CD8-positive, alpha-beta memory T cell (primary cell): ENCODE results near the gene NFIA. TPM values are rescaled to one million over a fixed set of nuclear protein-coding genes. Genes with fewer than 3 reads are reported as not detected.

Experiments
- CTCF ChIA-PET: fragments of 350-600 bp; sonication (Branson Sonifier 250); formaldehyde crosslinking; loops from one replicate; lab custom pipeline; 2021; ENCODE audit warnings: antibody characterized with exemption; lab: Charles Lee
- POLR2A ChIA-PET: fragments of 350-600 bp; sonication (Branson Sonifier 250); formaldehyde crosslinking; loops from one replicate; lab custom pipeline; 2021; ENCODE audit warnings: antibody characterized with exemption; lab: Charles Lee
- DNase-seq, 5 donors: peaks; one replicate each; pipeline versions ENCODE4 v3.0.0 to v3.0.0-alpha.2; 2020 to 2022; ENCODE audit warnings: mixed read lengths in 1 of 5
- H3K27ac ChIP-seq: one replicate; pipeline ENCODE4 v1.7.0; 2013; ENCODE audit warnings: low read depth, mild to moderate bottlenecking, low read length, moderate library complexity
- H3K27me3 ChIP-seq: 2 replicates; pipeline ENCODE4 v1.7.0; 2013; ENCODE audit warnings: low read length, mild to moderate bottlenecking; ENCODE audit not compliant: insufficient read depth, poor library complexity, severe bottlenecking
- H3K36me3 ChIP-seq: 2 replicates; pipeline ENCODE4 v1.7.0; 2013; ENCODE audit warnings: mild to moderate bottlenecking, low read length, moderate library complexity; ENCODE audit not compliant: insufficient read depth
- H3K4me1 ChIP-seq: 2 replicates; pipeline ENCODE4 v1.7.0; 2013; ENCODE audit warnings: mild to moderate bottlenecking, low read length, moderate library complexity; ENCODE audit not compliant: insufficient read depth
- H3K4me3 ChIP-seq: 2 replicates; pipeline ENCODE4 v1.7.0; 2013; ENCODE audit warnings: mild to moderate bottlenecking, low read length
- H3K9me3 ChIP-seq: 2 replicates; pipeline ENCODE4 v1.7.0; 2013; ENCODE audit warnings: mild to moderate bottlenecking, low read length
- H3K27ac Mint-ChIP-seq, 8 donors: one replicate each; pipeline ENCODE4 v1.8.0; 2020 to 2021; ENCODE audit warnings: mixed read lengths in 8 of 8, mild to moderate bottlenecking in 6 of 8, inconsistent platforms in 3 of 8, moderate library complexity in 3 of 8
- H3K27me3 Mint-ChIP-seq, 2 donors: one replicate each; pipeline ENCODE4 v1.8.0; 2020 to 2021; ENCODE audit warnings: mixed read lengths in 2 of 2, mild to moderate bottlenecking in 1 of 2, moderate library complexity in 1 of 2
- H3K36me3 Mint-ChIP-seq, 3 donors: one replicate each; pipeline ENCODE4 v1.8.0; 2020 to 2021; ENCODE audit warnings: mixed read lengths in 3 of 3, inconsistent platforms in 1 of 3, mild to moderate bottlenecking in 1 of 3
- H3K4me1 Mint-ChIP-seq, 3 donors: one replicate each; pipeline ENCODE4 v1.8.0; 2020 to 2021; ENCODE audit warnings: mixed read lengths in 3 of 3, inconsistent platforms in 1 of 3, mild to moderate bottlenecking in 1 of 3
- H3K4me3 Mint-ChIP-seq, 7 donors: one replicate each; pipeline ENCODE4 v1.8.0; 2020 to 2021; ENCODE audit warnings: mixed read lengths in 7 of 7, mild to moderate bottlenecking in 6 of 7, moderate library complexity in 4 of 7, inconsistent platforms in 2 of 7
- H3K9me3 Mint-ChIP-seq, 5 donors: one replicate each; pipeline ENCODE4 v1.8.0; 2020 to 2022; ENCODE audit warnings: mixed read lengths in 5 of 5, mild to moderate bottlenecking in 3 of 5, moderate library complexity in 2 of 5, inconsistent platforms in 1 of 5
- polyA plus RNA-seq: library from polyadenylated mRNA; unstranded; fragments of 300-500 nt; fragmentation: Illumina TruSeq; gene quantifications from one replicate; pipeline ENCODE4 v1.2.3, GENCODE V29; 2021
- total RNA-seq, 2 experiments: library from RNA; stranded (reverse); gene quantifications; one replicate each; pipeline ENCODE4 v1.2.3, GENCODE V29; 2021

NFIA gene
- total and polyA plus RNA-seq, 3 experiments from 2014 or later = 6.1 to 9.9 (median 7.0) TPM

DNA sequence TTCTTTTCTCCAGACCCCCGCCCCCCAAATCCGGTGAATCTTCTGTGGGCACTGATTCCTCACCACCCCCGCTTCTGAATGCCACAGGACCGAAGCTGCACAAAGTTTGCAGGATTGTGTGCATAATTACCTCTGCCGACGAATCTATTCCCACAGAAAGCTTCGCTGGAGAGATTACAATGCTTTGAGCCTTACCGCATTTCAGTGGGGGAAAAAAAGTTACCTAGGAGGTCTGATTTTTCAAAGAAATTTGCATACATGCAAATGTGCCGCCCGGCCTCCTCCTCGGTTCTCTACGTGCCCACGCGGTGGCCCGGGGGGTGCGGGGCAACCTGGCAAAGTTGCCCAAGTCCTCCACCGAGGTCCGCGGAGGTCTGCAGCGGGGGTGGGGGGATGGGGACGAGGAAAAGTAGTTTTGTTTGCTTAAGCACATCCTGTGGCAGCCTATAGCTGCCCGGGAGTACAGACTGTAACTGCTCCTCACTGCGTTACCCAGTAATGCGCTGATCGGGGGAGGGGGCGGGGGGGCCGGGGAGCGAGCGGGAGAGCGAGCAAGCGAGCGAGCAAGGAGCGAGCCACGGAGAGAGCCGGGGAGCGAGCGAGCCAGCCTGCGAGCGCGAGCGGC, 563 bp upstream of the NFIA start:
- H3K27me3 Mint-ChIP-seq = peaks cover 0 to 12% of the 10 kb centered on the region in 2 donors
- ChIA-PET CTCF (interaction anchor here (1.1 to 3.1 kb wide), 3 partner anchors 9 to 38 kb away, joined by 3 to 19 read pairs (median 4); no protein-coding TSS in a partner anchor), POLR2A (interaction anchor here (0.7 to 2.0 kb wide), 5 partner anchors 25 to 1354 kb away, joined by 3 to 16 read pairs (median 6); no protein-coding TSS in a partner anchor)
- H3K4me3 Mint-ChIP-seq = peak overlapping the region; percentile 83 to 94 (median 86)
- DNase-seq = peak; percentile 26 to 73 (median 51)
- H3K9me3 ChIP-seq = no peaks in the 10 kb centered on the region
- peak overlapping the region; percentile 21 for H3K27ac ChIP-seq
- peak overlapping the region; percentile 78 for H3K4me3 ChIP-seq
- peaks cover 45 to 63% (median 49%) of the 10 kb centered on the region in 3 donors for H3K4me1 Mint-ChIP-seq
- H3K36me3 Mint-ChIP-seq = peaks cover 0 to 17% (median 0%) of the 10 kb centered on the region in 3 donors
- no peaks in the 10 kb centered on the region for H3K36me3 ChIP-seq
- peaks cover 41% of the 10 kb centered on the region for H3K4me1 ChIP-seq
- peak overlapping the region in 7 of 8 donors; percentile 41 to 94 (median 83) for H3K27ac Mint-ChIP-seq
- no peaks in the 10 kb centered on the region for H3K9me3 Mint-ChIP-seq
- no peaks in the 10 kb centered on the region for H3K27me3 ChIP-seq

DNA sequence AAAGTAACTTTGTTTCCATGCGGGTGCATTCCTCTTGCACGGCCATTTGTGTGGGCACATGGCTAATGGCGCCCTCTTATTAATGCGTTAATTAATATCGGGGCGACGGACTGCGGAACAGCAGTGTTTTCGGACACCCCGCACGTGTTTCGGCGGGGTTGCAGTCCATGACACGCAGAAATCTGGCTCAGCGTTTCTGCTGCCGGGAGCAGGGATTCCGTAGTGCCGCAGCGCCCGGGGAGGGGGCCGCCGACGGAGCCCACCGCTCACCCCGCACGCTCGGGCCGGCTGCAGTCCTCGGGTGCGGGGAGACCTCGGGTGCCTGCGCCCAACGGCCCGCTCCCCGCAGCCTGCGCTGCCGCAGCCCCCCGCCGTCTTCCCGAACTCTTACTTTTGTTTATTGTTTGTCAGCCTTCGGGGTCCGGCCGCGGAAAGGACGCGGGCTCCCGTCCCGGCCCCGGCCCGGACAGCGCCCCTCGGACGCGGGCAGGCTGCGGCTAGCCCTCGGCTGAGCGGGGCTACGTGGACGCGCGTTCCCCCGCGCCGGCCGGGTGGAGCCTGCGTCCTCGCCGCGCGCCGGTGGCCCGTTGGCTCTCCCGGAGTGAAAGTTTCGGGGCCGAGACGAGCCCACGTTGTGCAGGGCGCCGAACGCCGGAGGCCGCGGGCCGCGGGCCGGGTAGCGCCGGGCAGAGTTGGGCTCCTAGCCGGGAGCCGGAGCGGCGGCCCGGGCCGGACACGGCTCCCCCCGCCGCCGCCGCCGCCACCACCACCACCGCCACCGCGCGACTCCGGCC, 849 bp downstream of the NFIA start:
- H3K9me3 Mint-ChIP-seq = no peaks in the 10 kb centered on the region
- H3K27ac Mint-ChIP-seq = peak overlapping the region in 3 of 8 donors; percentile 6 to 93 (median 78)
- peak in 4 of 5 donors; percentile 2 to 34 (median 8) for DNase-seq
- Histone ChIP-seq H3K36me3 (no peaks in the 10 kb centered on the region), H3K27me3 (no peaks in the 10 kb centered on the region), H3K9me3 (no peaks in the 10 kb centered on the region), H3K4me1 (peaks cover 40% of the 10 kb centered on the region), H3K4me3 (peak overlapping the region; percentile 59), H3K27ac (peak overlapping the region; percentile 46)
- POLR2A ChIA-PET = interaction anchor here (0.5 to 2.0 kb wide), 2 partner anchors 9 to 33 kb away, joined by 3 to 16 read pairs; no protein-coding TSS in a partner anchor
- H3K27me3 Mint-ChIP-seq = peaks cover 0 to 12% of the 10 kb centered on the region in 2 donors
- H3K4me1 Mint-ChIP-seq = peaks cover 41 to 57% (median 44%) of the 10 kb centered on the region in 3 donors
- CTCF ChIA-PET = interaction anchor here (1.1 to 3.1 kb wide), 3 partner anchors 8 to 40 kb away, joined by 3 to 19 read pairs (median 4); no protein-coding TSS in a partner anchor
- H3K36me3 Mint-ChIP-seq = peaks cover 0 to 12% (median 0%) of the 10 kb centered on the region in 3 donors
- H3K4me3 Mint-ChIP-seq = peak overlapping the region; percentile 92 to 96 (median 95)

DNA sequence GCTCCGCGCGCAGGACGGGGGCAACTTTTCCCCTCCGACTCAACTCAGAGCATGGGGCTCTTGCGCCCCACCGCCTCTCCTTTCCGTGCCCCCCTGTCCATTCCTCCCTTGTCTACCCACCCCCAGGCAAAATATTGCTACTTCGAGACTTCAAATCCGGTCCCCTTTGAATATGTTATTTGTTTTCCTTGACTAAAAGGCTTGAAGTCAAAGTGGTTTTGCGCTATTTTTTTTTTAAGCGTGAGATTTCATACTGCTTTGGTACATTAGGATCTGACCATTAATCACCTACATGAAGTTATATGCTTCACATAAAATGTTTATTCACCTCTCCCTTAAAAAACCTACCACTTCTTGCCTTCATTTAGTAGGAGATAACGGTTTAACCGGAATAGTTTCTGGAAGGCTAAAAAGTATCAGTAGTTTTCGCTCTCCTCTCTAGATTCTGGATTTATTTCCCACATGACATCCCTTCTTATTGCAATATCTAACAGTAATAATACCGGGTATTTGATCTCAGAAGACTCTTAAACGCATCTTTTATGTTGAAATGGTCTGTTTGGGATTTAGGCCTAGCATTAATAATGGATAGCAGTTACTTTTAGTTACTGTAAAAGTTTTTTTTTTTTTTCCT, 1.6 kb downstream of the NFIA start:
- Mint-ChIP-seq H3K9me3 (no peaks in the 10 kb centered on the region), H3K36me3 (peaks cover 0 to 18% (median 0%) of the 10 kb centered on the region in 3 donors), H3K4me3 (peak overlapping the region; percentile 84 to 95 (median 90)), H3K27ac (peak overlapping the region in 7 of 8 donors; percentile 8 to 98 (median 81)), H3K4me1 (peaks cover 34 to 53% (median 37%) of the 10 kb centered on the region in 3 donors), H3K27me3 (peaks cover 0 to 12% of the 10 kb centered on the region in 2 donors)
- H3K36me3 ChIP-seq = no peaks in the 10 kb centered on the region
- no peak for DNase-seq
- ChIA-PET POLR2A (no interaction called here), CTCF (interaction anchor here (0.9 kb wide), 1 partner anchor 34 kb away, joined by 3 read pairs; no protein-coding TSS in a partner anchor)
- no peak overlapping the region for H3K4me3 ChIP-seq
- H3K27ac ChIP-seq = peak overlapping the region; percentile 46
- no peaks in the 10 kb centered on the region for H3K27me3 ChIP-seq
- peaks cover 33% of the 10 kb centered on the region for H3K4me1 ChIP-seq
- H3K9me3 ChIP-seq = no peaks in the 10 kb centered on the region

DNA sequence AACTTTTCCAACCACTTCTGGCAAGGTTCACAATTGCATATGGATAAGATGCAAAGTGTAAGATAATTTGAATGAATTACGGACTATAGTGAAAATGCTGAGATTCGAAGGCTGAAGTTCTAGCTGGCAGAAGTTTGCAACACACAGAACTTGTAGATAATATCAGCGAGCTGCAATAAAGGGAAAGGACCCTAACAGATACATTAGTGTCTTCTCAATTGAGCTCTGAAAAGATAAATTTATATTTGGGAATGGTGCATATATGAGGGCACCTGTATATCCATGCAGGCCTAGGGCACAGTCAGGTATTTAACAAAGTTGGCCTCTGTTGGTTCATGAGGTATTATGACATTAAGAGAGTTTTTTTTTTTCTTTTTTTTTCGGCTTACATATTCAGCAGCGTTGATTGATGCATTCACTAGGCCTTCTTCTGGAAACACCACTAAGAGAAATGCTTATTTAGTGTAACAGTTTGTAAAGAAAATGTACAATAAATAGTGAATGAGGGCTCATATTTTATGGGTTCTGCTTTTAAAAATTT, 2.2 kb downstream of the NFIA start:
- ChIA-PET CTCF (interaction anchor here (0.9 kb wide), 1 partner anchor 35 kb away, joined by 3 read pairs; no protein-coding TSS in a partner anchor), POLR2A (no interaction called here)
- Mint-ChIP-seq H3K4me1 (peaks cover 28 to 47% (median 30%) of the 10 kb centered on the region in 3 donors), H3K36me3 (peaks cover 0 to 19% (median 3%) of the 10 kb centered on the region in 3 donors), H3K4me3 (peak overlapping the region; percentile 84 to 95 (median 90)), H3K27me3 (peaks cover 0 to 12% of the 10 kb centered on the region in 2 donors), H3K27ac (peak overlapping the region in 2 of 8 donors; percentile 81 to 88), H3K9me3 (no peaks in the 10 kb centered on the region)
- Histone ChIP-seq H3K4me1 (peaks cover 27% of the 10 kb centered on the region), H3K9me3 (no peaks in the 10 kb centered on the region), H3K36me3 (no peaks in the 10 kb centered on the region), H3K4me3 (no peak overlapping the region), H3K27ac (no peak overlapping the region), H3K27me3 (no peaks in the 10 kb centered on the region)
- no peak for DNase-seq

DNA sequence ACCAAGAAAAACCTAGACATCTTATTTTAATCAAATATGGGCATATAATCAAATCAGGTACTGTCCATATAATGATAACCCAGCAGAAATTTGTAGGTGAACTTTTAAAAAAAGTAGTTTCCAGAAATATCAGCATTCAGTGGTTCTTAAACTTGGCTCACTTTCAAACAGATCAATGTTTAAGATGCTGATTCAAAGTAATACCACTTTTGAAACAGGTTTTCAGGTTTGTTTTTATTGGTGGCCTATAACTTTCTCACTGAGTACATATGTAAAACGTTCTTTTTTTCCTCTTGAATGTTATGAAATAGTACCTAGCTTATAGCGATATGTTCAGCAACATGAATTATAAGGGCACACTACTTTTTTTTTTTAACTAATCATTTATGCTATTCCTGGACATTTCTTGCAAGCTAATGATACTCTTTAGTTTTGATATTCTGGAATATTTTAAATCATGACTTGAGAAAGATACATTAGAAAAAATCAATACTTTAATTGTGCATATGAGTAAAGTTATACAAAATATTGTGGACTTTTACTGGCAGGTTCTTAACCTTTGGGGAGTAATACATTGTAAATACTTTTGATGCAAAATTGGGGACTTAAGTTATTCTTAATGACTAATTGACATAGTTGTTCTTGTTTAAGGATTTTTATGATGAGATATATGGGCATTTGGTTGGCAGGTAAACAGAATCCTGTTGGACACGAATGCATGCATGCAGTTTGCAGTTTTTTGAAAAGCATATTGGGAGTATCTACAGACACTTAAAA, 3.0 kb downstream of the NFIA start:
- no peaks in the 10 kb centered on the region for H3K9me3 Mint-ChIP-seq
- POLR2A ChIA-PET = no interaction called here
- peak overlapping the region in 1 of 7 donors; percentile 95 for H3K4me3 Mint-ChIP-seq
- CTCF ChIA-PET = interaction anchor here (0.8 to 1.4 kb wide), 3 partner anchors 8 to 36 kb away, joined by 3 to 5 read pairs (median 3); no protein-coding TSS in a partner anchor
- DNase-seq = no peak
- Histone ChIP-seq H3K27me3 (no peaks in the 10 kb centered on the region), H3K36me3 (no peaks in the 10 kb centered on the region), H3K4me3 (no peak overlapping the region), H3K4me1 (peaks cover 20% of the 10 kb centered on the region), H3K9me3 (no peaks in the 10 kb centered on the region), H3K27ac (no peak overlapping the region)
- H3K36me3 Mint-ChIP-seq = peaks cover 0 to 20% (median 4%) of the 10 kb centered on the region in 3 donors
- H3K4me1 Mint-ChIP-seq = peaks cover 20 to 41% (median 22%) of the 10 kb centered on the region in 3 donors
- peaks cover 0 to 10% of the 10 kb centered on the region in 2 donors for H3K27me3 Mint-ChIP-seq
- H3K27ac Mint-ChIP-seq = peak overlapping the region in 1 of 8 donors; percentile 81

DNA sequence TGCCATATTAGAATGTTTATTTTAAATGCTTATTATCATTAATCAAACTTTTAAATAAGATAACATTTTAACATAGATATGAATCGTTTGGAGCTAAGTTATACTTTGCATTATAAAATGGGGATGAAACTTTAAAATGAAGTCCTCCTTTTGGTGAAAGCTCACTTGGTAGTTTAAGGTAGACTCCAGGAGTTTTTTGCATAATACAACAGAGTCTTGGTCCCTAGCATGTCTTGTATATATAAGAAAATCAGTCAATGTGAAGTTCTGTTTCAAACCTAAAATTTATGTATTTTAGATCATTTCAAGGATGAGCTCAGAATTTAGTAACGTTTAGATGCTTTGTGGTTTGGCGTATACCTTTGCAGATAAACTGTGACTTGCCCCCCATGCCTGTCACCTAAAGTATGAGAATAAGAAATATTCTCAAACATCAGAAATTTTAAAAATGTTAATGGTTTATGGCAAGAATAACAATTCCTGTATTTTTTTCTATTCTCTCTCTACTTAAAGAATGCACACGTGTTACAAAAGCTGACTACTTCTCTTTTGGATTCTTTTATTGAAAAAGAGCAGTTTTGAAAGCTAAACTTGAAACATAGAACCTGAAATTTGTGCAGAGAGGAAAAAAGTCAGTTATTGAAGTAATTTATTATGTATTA, 3.8 kb downstream of the NFIA start:
- ChIA-PET CTCF (interaction anchor here (0.8 to 1.4 kb wide), 3 partner anchors 8 to 36 kb away, joined by 3 to 5 read pairs (median 3); no protein-coding TSS in a partner anchor), POLR2A (interaction anchor here (0.6 kb wide), 1 partner anchor 44 kb away, joined by 3 read pairs; no protein-coding TSS in a partner anchor)
- no peaks in the 10 kb centered on the region for H3K36me3 ChIP-seq
- peaks cover 13% of the 10 kb centered on the region for H3K4me1 ChIP-seq
- Mint-ChIP-seq H3K4me3 (peak overlapping the region in 1 of 7 donors; percentile 56), H3K4me1 (peaks cover 13 to 34% (median 15%) of the 10 kb centered on the region in 3 donors), H3K27ac (peak overlapping the region in 1 of 8 donors; percentile 8), H3K9me3 (no peaks in the 10 kb centered on the region), H3K27me3 (peaks cover 0 to 10% of the 10 kb centered on the region in 2 donors), H3K36me3 (peaks cover 0 to 22% (median 5%) of the 10 kb centered on the region in 3 donors)
- peak overlapping the region; percentile 10 for H3K27ac ChIP-seq
- H3K4me3 ChIP-seq = no peak overlapping the region
- no peaks in the 10 kb centered on the region for H3K27me3 ChIP-seq
- DNase-seq = no peak
- no peaks in the 10 kb centered on the region for H3K9me3 ChIP-seq
